PC-3 (cell line): ENCODE measurements around the gene SPAG7. TPM values are rescaled to one million over a fixed set of nuclear protein-coding genes. Genes with fewer than 3 reads are reported as not detected.

ENCODE experiments used
- ATAC-seq: fragments of 200-7000 bp; cut with Tn5 transposase; 2 replicates; pipeline ENCODE4 v1.9.1; 2020; ENCODE audit warnings: mild to moderate bottlenecking, moderate library complexity
- BruUV-seq: library from RNA; stranded (reverse); fragments of 400-500 nt; replicated peaks from 2 replicates; lab custom pipeline; 2021; lab: Mats Ljungman, UMichigan
- CTCF ChIA-PET: fragments of 300-600 bp; sonication (Branson Sonifier 250); formaldehyde crosslinking; loops from one replicate; lab custom pipeline; 2022; ENCODE audit warnings: antibody characterized with exemption; lab: Charles Lee
- POLR2A ChIA-PET: fragments of 300-600 bp; sonication (Branson Sonifier 250); formaldehyde crosslinking; loops from one replicate; lab custom pipeline; 2022; ENCODE audit warnings: antibody characterized with exemption; ENCODE audit not compliant: unreplicated experiment; lab: Charles Lee
- DNase-seq: peaks from one replicate; pipeline ENCODE4 v3.0.0-alpha.2; 2015
- H2AFZ ChIP-seq: fragments of 300-600 bp; sonication (generic); 2 replicates; pipeline ENCODE4 v1.6.0; 2016; ENCODE audit warnings: antibody characterized with exemption, low read length
- H3F3A ChIP-seq: fragments of 300-600 bp; sonication (generic); one replicate; pipeline ENCODE4 v1.6.0; 2017; ENCODE audit warnings: antibody characterized with exemption, low read length, control low read depth, mild to moderate bottlenecking; ENCODE audit not compliant: unreplicated experiment
- H3K27ac ChIP-seq: fragments of 300-600 bp; sonication (generic); 2 replicates; pipeline ENCODE4 v1.5.1; 2016; ENCODE audit warnings: mild to moderate bottlenecking, low read length
- H3K27me3 ChIP-seq: fragments of 300-600 bp; sonication (generic); 2 replicates; pipeline ENCODE4 v1.6.1; 2016; ENCODE audit warnings: low read length, mixed read lengths
- H3K36me3 ChIP-seq: fragments of 300-600 bp; sonication (generic); 2 replicates; pipeline ENCODE4 v1.6.1; 2016; ENCODE audit warnings: low read depth, mixed run types, low read length, mixed read lengths
- H3K4me1 ChIP-seq: fragments of 300-600 bp; sonication (generic); 2 replicates; pipeline ENCODE4 v1.5.1; 2016; ENCODE audit warnings: low read length; ENCODE audit not compliant: insufficient read depth
- H3K4me2 ChIP-seq: fragments of 300-600 bp; sonication (generic); 2 replicates; pipeline ENCODE4 v1.6.0; 2016; ENCODE audit warnings: low read length
- H3K4me3 ChIP-seq: fragments of 300-600 bp; sonication (generic); 2 replicates; pipeline ENCODE4 v1.5.1; 2016; ENCODE audit warnings: mild to moderate bottlenecking, low read length, mixed read lengths
- H3K79me2 ChIP-seq: fragments of 300-600 bp; sonication (generic); 2 replicates; pipeline ENCODE4 v1.6.1; 2017; ENCODE audit warnings: low read length, mixed read lengths
- H3K9ac ChIP-seq: fragments of 300-600 bp; sonication (generic); 2 replicates; pipeline ENCODE4 v1.6.0; 2016; ENCODE audit warnings: mild to moderate bottlenecking, low read length
- H3K9me2 ChIP-seq: fragments of 300-600 bp; sonication (generic); replicated peaks from 2 replicates; pipeline ENCODE4 v1.6.1; 2016; ENCODE audit warnings: mixed run types, low read length, mixed read lengths
- H3K9me3 ChIP-seq: fragments of 300-600 bp; sonication (generic); 2 replicates; pipeline ENCODE4 v1.6.1; 2016; ENCODE audit warnings: low read length, mixed read lengths
- H4K20me1 ChIP-seq: fragments of 300-600 bp; sonication (generic); 2 replicates; pipeline ENCODE4 v1.6.1; 2016; ENCODE audit warnings: low read length, mixed read lengths
- CTCF ChIP-seq: fragments of 300-600 bp; sonication (generic); conservative IDR thresholded peaks from 2 replicates; pipeline ENCODE4 v1.5.1; 2017; ENCODE audit warnings: antibody characterized with exemption, low read depth, mild to moderate bottlenecking, low read length
- EZH2 ChIP-seq: fragments of 300-600 bp; sonication (generic); IDR thresholded peaks from one replicate; pipeline ENCODE4 v1.6.1; 2017; ENCODE audit warnings: antibody characterized with exemption, mild to moderate bottlenecking, low read length; ENCODE audit not compliant: unreplicated experiment
- EZH2phosphoT487 ChIP-seq: fragments of 300-600 bp; sonication (generic); IDR thresholded peaks from 2 replicates; pipeline ENCODE4 v1.6.1; 2018; ENCODE audit warnings: mild to moderate bottlenecking, antibody characterized with exemption, low read length, borderline replicate concordance
- intact Hi-C: fragments of 100-400 bp; cut with micrococcal nuclease; formaldehyde crosslinking; loops from 2 replicates; pipeline ENCODE4 v1.9.0; 2023
- total RNA-seq: library from RNA; depleted of rRNA; stranded (reverse); fragments of >200 nt; gene quantifications from 2 replicates; pipeline ENCODE4 v1.2.3, GENCODE V29; 2014

The SPAG7 gene
- total RNA-seq, 1 experiment from 2014 or later, result 44.1 TPM

GRCh38 chr17:5000237-5000639 lies 32.6 kb upstream of the SPAG7 start:
- TF ChIP-seq EZH2 (no peak), CTCF (no peak), EZH2phosphoT487 (no peak)
- no peaks in the 10 kb centered on the region for H4K20me1 ChIP-seq
- no peak for ATAC-seq

GRCh38 chr17:4999430-5000093 lies 31.9 kb upstream of the SPAG7 start:
- no peaks in the 10 kb centered on the region for H4K20me1 ChIP-seq
- ATAC-seq, result no peak
- peaks cover 8% of the 10 kb centered on the region for H3K36me3 ChIP-seq
- H3F3A ChIP-seq, result no peaks in the 10 kb centered on the region
- no peak for DNase-seq
- peak overlapping the region; percentile 71; the same call in 1 of the 2 replicates for H3K9ac ChIP-seq
- H3K9me2 ChIP-seq, result no peaks in the 10 kb centered on the region
- BruUV-seq, result TSS peak; percentile 62
- H3K9me3 ChIP-seq, result no peaks in the 10 kb centered on the region
- no peak for TF ChIP-seq EZH2
- TF ChIP-seq EZH2phosphoT487, result no peak
- TF ChIP-seq CTCF, result no peak
- no peaks in the 10 kb centered on the region for H3K27me3 ChIP-seq
- H3K4me1 ChIP-seq, result 0 out of 2 replicates have a peak, but pooled peaks cover 9% of the 10 kb centered on the region
- ChIA-PET POLR2A (no interaction called here), CTCF (no interaction called here)
- H3K27ac ChIP-seq, result no peak overlapping the region
- no peak overlapping the region; the same call in 1 of the 2 replicates for H2AFZ ChIP-seq
- intact Hi-C loops, result no loop called here
- peaks cover 27% of the 10 kb centered on the region for H3K79me2 ChIP-seq
- peak overlapping the region; percentile 97 for H3K4me2 ChIP-seq
- peak overlapping the region; percentile 79 for H3K4me3 ChIP-seq

More at GRCh38 chr17:5000237-5000639, 32.6 kb upstream of the SPAG7 start:
- CTCF ChIA-PET, result no interaction called here
- H3K9me2 ChIP-seq, result no peaks in the 10 kb centered on the region
- no TSS peak for BruUV-seq
- POLR2A ChIA-PET, result no interaction called here
- no peak overlapping the region for H3K4me3 ChIP-seq
- no peak for DNase-seq
- no peaks in the 10 kb centered on the region for H3K9me3 ChIP-seq
- H3K27ac ChIP-seq, result no peak overlapping the region
- intact Hi-C loops, result no loop called here
- no peaks in the 10 kb centered on the region for H3F3A ChIP-seq
- no peak overlapping the region for H3K4me2 ChIP-seq
- no peak overlapping the region for H3K9ac ChIP-seq
- peaks cover 27% of the 10 kb centered on the region for H3K79me2 ChIP-seq
- H3K27me3 ChIP-seq, result no peaks in the 10 kb centered on the region
- H3K4me1 ChIP-seq, result 0 out of 2 replicates have a peak, but pooled peaks cover 9% of the 10 kb centered on the region
- peaks cover 9% of the 10 kb centered on the region for H3K36me3 ChIP-seq
- no peak overlapping the region for H2AFZ ChIP-seq
